Neuronal stem cell (in vitro differentiated cells): ENCODE results near the gene C11orf87. TPM values are rescaled to one million over a fixed set of nuclear protein-coding genes. Genes with fewer than 3 reads are reported as not detected.
A peak's percentile ranks its signal among the peaks of the same experiment; 100 is the strongest.

Experiments used
- DNase-seq: peaks from one replicate; pipeline ENCODE4 v3.0.0-alpha.2; 2013; ENCODE audit warnings: low spot score
- H2AFZ ChIP-seq: one replicate; pipeline ENCODE4 v1.6.1; 2013; ENCODE audit warnings: mild to moderate bottlenecking, low read length, inconsistent platforms
- H2AK5ac ChIP-seq: 2 replicates; pipeline ENCODE4 v1.6.1; 2013; ENCODE audit warnings: low read depth, mild to moderate bottlenecking, inconsistent platforms, low read length, moderate library complexity, mixed read lengths
- H2BK120ac ChIP-seq: 2 replicates; pipeline ENCODE4 v1.6.1; 2013; ENCODE audit warnings: low read depth, mild to moderate bottlenecking, inconsistent platforms, low read length, moderate library complexity, mixed read lengths
- H2BK12ac ChIP-seq: one replicate; pipeline ENCODE4 v1.6.1; 2013; ENCODE audit warnings: low read length, inconsistent platforms
- H2BK15ac ChIP-seq: 2 replicates; pipeline ENCODE4 v1.6.1; 2013; ENCODE audit warnings: mild to moderate bottlenecking, low read length, inconsistent platforms, mixed read lengths
- H2BK5ac ChIP-seq: one replicate; pipeline ENCODE4 v1.6.1; 2013; ENCODE audit warnings: inconsistent platforms, mild to moderate bottlenecking, low read length, moderate library complexity
- H3K14ac ChIP-seq: one replicate; pipeline ENCODE4 v1.6.1; 2013; ENCODE audit warnings: low read length, inconsistent platforms
- H3K18ac ChIP-seq: 2 replicates; pipeline ENCODE4 v1.6.1; 2013; ENCODE audit warnings: low read length, inconsistent platforms
- H3K23ac ChIP-seq: 2 replicates; pipeline ENCODE4 v1.6.1; 2013; ENCODE audit warnings: low read depth, mild to moderate bottlenecking, mixed read lengths, low read length, inconsistent platforms; ENCODE audit not compliant: poor library complexity
- H3K27ac ChIP-seq: replicated peaks from 3 replicates; pipeline ENCODE4 v1.5.1; 2013; ENCODE audit warnings: low read length, inconsistent platforms
- H3K27me3 ChIP-seq, 3 experiments: 2 replicates each; pipeline ENCODE4 v1.6.1; 2013; ENCODE audit warnings: low read length in 3 of 3, mild to moderate bottlenecking in 2 of 3, inconsistent platforms in 1 of 3, low read depth in 1 of 3, mixed read lengths in 1 of 3, moderate library complexity in 1 of 3; ENCODE audit not compliant: control insufficient read depth in 3 of 3, insufficient read depth in 3 of 3
- H3K36me3 ChIP-seq, 2 donors: replicated peaks in 1 of 2; 2 replicates each; pipeline ENCODE4 v1.6.1; 2013; ENCODE audit warnings: low read length in 2 of 2; ENCODE audit not compliant: control insufficient read depth in 2 of 2, insufficient read depth in 2 of 2
- H3K4ac ChIP-seq: 2 replicates; pipeline ENCODE4 v1.6.1; 2013; ENCODE audit warnings: inconsistent platforms, mild to moderate bottlenecking, low read length, moderate library complexity
- H3K4me1 ChIP-seq, 2 donors: 1 replicate in 1 of 2; 2 replicates in 1 of 2; pipeline ENCODE4 v1.6.1; 2013; ENCODE audit warnings: low read length in 2 of 2, low read depth in 1 of 2; ENCODE audit not compliant: control insufficient read depth in 2 of 2, insufficient read depth in 1 of 2
- H3K4me2 ChIP-seq: one replicate; pipeline ENCODE4 v1.6.1; 2013; ENCODE audit warnings: mild to moderate bottlenecking, low read length, inconsistent platforms; ENCODE audit not compliant: insufficient read depth, poor library complexity, severe bottlenecking
- H3K4me3 ChIP-seq, 2 donors: 2 replicates each; pipeline ENCODE4 v1.5.1; 2013; ENCODE audit warnings: low read length in 2 of 2, mild to moderate bottlenecking in 2 of 2, inconsistent platforms in 1 of 2, moderate library complexity in 1 of 2
- H3K79me1 ChIP-seq: one replicate; pipeline ENCODE4 v1.6.1; 2013; ENCODE audit warnings: low read depth, mild to moderate bottlenecking, inconsistent platforms, low read length, moderate library complexity
- H3K9ac ChIP-seq: one replicate; pipeline ENCODE4 v1.6.1; 2013; ENCODE audit warnings: mild to moderate bottlenecking, low read depth, low read length, inconsistent platforms; ENCODE audit not compliant: poor library complexity
- H3K9me3 ChIP-seq, 2 donors: replicated peaks in 1 of 2; 2 replicates each; pipeline versions ENCODE3 to v1.6.1; 2013; ENCODE audit warnings: low read length in 2 of 2, mild to moderate bottlenecking in 2 of 2, inconsistent platforms in 1 of 2, low read depth in 1 of 2, mixed read lengths in 1 of 2, moderate library complexity in 1 of 2; ENCODE audit not compliant: control insufficient read depth in 2 of 2, insufficient read depth in 1 of 2
- H4K8ac ChIP-seq: one replicate; pipeline ENCODE4 v1.6.1; 2013; ENCODE audit warnings: low read depth, mild to moderate bottlenecking, inconsistent platforms, low read length, moderate library complexity
- H4K91ac ChIP-seq: one replicate; pipeline ENCODE4 v1.6.1; 2013; ENCODE audit warnings: low read length, low read depth, mild to moderate bottlenecking, inconsistent platforms; ENCODE audit not compliant: poor library complexity
- WGBS, 2 donors: extraction: QIAGEN DNeasy Blood & Tissue Kit; methylation state at CpG; one replicate each; pipeline ENCODE4 v1.1.7; 2013; ENCODE audit warnings: missing lambda C conversion rate in 2 of 2, mixed read lengths in 1 of 2; ENCODE audit not compliant: insufficient read length in 2 of 2, insufficient replicate concordance in 1 of 2; ENCODE audit errors: extremely low coverage in 2 of 2; 5-methylcytosine and 5-hydroxymethylcytosine counted together
- polyA plus RNA-seq, 2 experiments: library from polyadenylated mRNA; stranded (reverse); fragments of 200-250 nt; gene quantifications; one replicate each; pipeline ENCODE4 v1.2.3, GENCODE V29; 2013

The C11orf87 gene
- polyA plus RNA-seq (2013, experiment 1 of 2) = not detected
- 0.01 TPM for polyA plus RNA-seq (2013, experiment 2 of 2)

GRCh38 chr11:109421981-109422869, at the start of gene C11orf87:
TSS of gene C11orf87 (plus strand) at chr11:109422190. CDS start at chr11:109423634, 1,444 bp downstream.
- H3K27ac ChIP-seq = no peak within 1 kb of the TSS
- H2BK12ac ChIP-seq = no peak within 1 kb of the TSS
- H3K23ac ChIP-seq = no peak within 1 kb of the TSS
- no peak within 1 kb of the TSS for H3K14ac ChIP-seq
- H3K79me1 ChIP-seq = no peaks in the 10 kb centered on the region
- H3K18ac ChIP-seq = no peak within 1 kb of the TSS
- no peaks in the 10 kb centered on the region for H3K9me3 ChIP-seq
- H3K36me3 ChIP-seq = no peaks in the 10 kb centered on the region
- peak within 1 kb of the TSS; percentile 90 for H2AFZ ChIP-seq
- peak; percentile 17 for DNase-seq
- H4K91ac ChIP-seq = no peak within 1 kb of the TSS
- no CpG with 5 or more reads among the region's 54 CpGs for WGBS, 2 donors
- H4K8ac ChIP-seq = no peak within 1 kb of the TSS
- H2AK5ac ChIP-seq = no peak within 1 kb of the TSS
- peak within 1 kb of the TSS; percentile 34 to 75 for H3K4me3 ChIP-seq
- H2BK5ac ChIP-seq = no peak within 1 kb of the TSS
- peak within 1 kb of the TSS; percentile 77 for H3K4me2 ChIP-seq
- no peak within 1 kb of the TSS for H3K4ac ChIP-seq
- no peak within 1 kb of the TSS for H2BK15ac ChIP-seq
- peaks cover 7 to 9% of the 10 kb centered on the region in 2 donors for H3K4me1 ChIP-seq
- H2BK120ac ChIP-seq = no peak within 1 kb of the TSS
- H3K27me3 ChIP-seq = peaks cover 15 to 45% (median 30%) of the 10 kb centered on the region in 3 experiments
- peak within 1 kb of the TSS; percentile 70 for H3K9ac ChIP-seq

- Histone ChIP-seq H4K8ac (no peak overlapping the region), H3K9ac (no peak overlapping the region), H2AK5ac (no peak overlapping the region), H2BK12ac (no peak overlapping the region), H3K23ac (no peak overlapping the region), H2BK120ac (no peak overlapping the region), H2BK5ac (no peak overlapping the region), H3K4me2 (no peak overlapping the region), H2AFZ (no peak overlapping the region), H3K27me3 (no peaks in the 10 kb centered on the region), H3K36me3 (no peaks in the 10 kb centered on the region), H3K4ac (no peak overlapping the region), H4K91ac (no peak overlapping the region), H2BK15ac (no peak overlapping the region), H3K9me3 (no peaks in the 10 kb centered on the region), H3K79me1 (no peaks in the 10 kb centered on the region), H3K4me1 (no peaks in the 10 kb centered on the region), H3K18ac (no peak overlapping the region), H3K27ac (no peak overlapping the region), H3K4me3 (no peak overlapping the region), H3K14ac (no peak overlapping the region)
- no peak for DNase-seq
Observed at GRCh38 chr11:109374032-109374431, 48.0 kb upstream of the C11orf87 start.

- Histone ChIP-seq H3K4me1 (no peaks in the 10 kb centered on the region), H3K14ac (no peak overlapping the region), H2BK15ac (no peak overlapping the region), H3K27me3 (no peaks in the 10 kb centered on the region), H3K27ac (no peak overlapping the region), H3K4me2 (no peak overlapping the region), H3K9ac (no peak overlapping the region), H3K9me3 (no peaks in the 10 kb centered on the region), H3K4ac (no peak overlapping the region), H2BK5ac (no peak overlapping the region), H3K23ac (no peak overlapping the region), H2BK12ac (no peak overlapping the region), H3K4me3 (no peak overlapping the region), H2BK120ac (no peak overlapping the region), H3K18ac (no peak overlapping the region), H4K91ac (no peak overlapping the region), H2AFZ (no peak overlapping the region), H3K36me3 (no peaks in the 10 kb centered on the region), H4K8ac (no peak overlapping the region), H3K79me1 (no peaks in the 10 kb centered on the region), H2AK5ac (no peak overlapping the region)
- no peak for DNase-seq
- no CpG with 5 or more reads among the region's 4 CpGs for WGBS, 2 donors
Observed at GRCh38 chr11:109374441-109374840, 47.5 kb upstream of the C11orf87 start.

GRCh38 chr11:109377039-109377742, 44.8 kb upstream of the C11orf87 start:
- no peak overlapping the region for H3K18ac ChIP-seq
- H3K9me3 ChIP-seq = no peaks in the 10 kb centered on the region
- no peak for DNase-seq
- no peaks in the 10 kb centered on the region for H3K4me1 ChIP-seq
- no peak overlapping the region for H2AK5ac ChIP-seq
- H2BK12ac ChIP-seq = no peak overlapping the region
- H3K4me3 ChIP-seq = no peak overlapping the region
- H4K91ac ChIP-seq = no peak overlapping the region
- no peaks in the 10 kb centered on the region for H3K36me3 ChIP-seq
- WGBS, 2 donors = no CpG with 5 or more reads among the region's 4 CpGs
- no peaks in the 10 kb centered on the region for H3K79me1 ChIP-seq
- H3K9ac ChIP-seq = no peak overlapping the region
- no peak overlapping the region for H2AFZ ChIP-seq
- no peak overlapping the region for H3K14ac ChIP-seq
- H3K27ac ChIP-seq = no peak overlapping the region
- no peak overlapping the region for H2BK120ac ChIP-seq
- no peaks in the 10 kb centered on the region for H3K27me3 ChIP-seq
- no peak overlapping the region for H3K23ac ChIP-seq
- H2BK5ac ChIP-seq = no peak overlapping the region
- H4K8ac ChIP-seq = no peak overlapping the region
- H3K4me2 ChIP-seq = no peak overlapping the region
- H2BK15ac ChIP-seq = no peak overlapping the region
- no peak overlapping the region for H3K4ac ChIP-seq
